Sigmoid colon (tissue), 7 donors: Measurements from ENCODE around the gene TMEM156. TPM values are rescaled to one million over a fixed set of nuclear protein-coding genes. Genes with fewer than 3 reads are reported as not detected.

Experiments used
- DNase-seq: peaks from one replicate; pipeline ENCODE4 v3.0.0-alpha.2; 2019
- H3K27ac ChIP-seq, 4 donors: fragments of 200-600 bp; sonication (generic); one replicate each; pipeline ENCODE4 v1.5.1; 2016 to 2019; ENCODE audit warnings: mild to moderate bottlenecking in 1 of 4
- H3K27me3 ChIP-seq, 3 donors: fragments of 200-600 bp; sonication (generic); one replicate each; pipeline ENCODE4 v1.5.1; 2019; ENCODE audit warnings: mild to moderate bottlenecking in 1 of 3
- H3K36me3 ChIP-seq, 4 donors: fragments of 200-600 bp; sonication (generic); one replicate each; pipeline ENCODE4 v1.5.1; 2016 to 2019
- H3K4me1 ChIP-seq, 4 donors: fragments of 200-600 bp; sonication (generic); one replicate each; pipeline ENCODE4 v1.5.1; 2017 to 2019
- H3K4me3 ChIP-seq, 4 donors: fragments of 200-600 bp; sonication (generic); one replicate each; pipeline ENCODE4 v1.5.1; 2017 to 2019; ENCODE audit warnings: mild to moderate bottlenecking in 2 of 4, moderate library complexity in 1 of 4
- H3K9me3 ChIP-seq, 4 donors: fragments of 200-600 bp in 3 of 4; sonication (generic) in 3 of 4; one replicate each; pipeline versions ENCODE4 v1.5.1 to v1.6.1; 2013 to 2019
- CTCF ChIP-seq, 4 experiments: fragments of 450-650 bp in 3 of 4; fragments of 200-600 bp in 1 of 4; IDR thresholded peaks; one replicate each; pipeline ENCODE4 v1.5.1; 2016 to 2019; ENCODE audit warnings: antibody characterized with exemption in 4 of 4, mild to moderate bottlenecking in 3 of 4, moderate library complexity in 2 of 4
- EP300 ChIP-seq, 4 donors: sonication (generic); formaldehyde crosslinking; IDR thresholded peaks; one replicate each; pipeline ENCODE4 v1.6.1; 2017; ENCODE audit warnings: antibody characterized with exemption in 4 of 4
- POLR2A ChIP-seq, 2 donors: fragments of 450-650 bp; IDR thresholded peaks; one replicate each; pipeline ENCODE4 v1.6.1; 2016; ENCODE audit warnings: antibody characterized with exemption in 2 of 2, mild to moderate bottlenecking in 2 of 2, moderate library complexity in 2 of 2
- POLR2AphosphoS5 ChIP-seq, 4 donors: sonication (generic); formaldehyde crosslinking; IDR thresholded peaks; one replicate each; pipeline ENCODE4 v1.6.1; 2017; ENCODE audit warnings: antibody characterized with exemption in 4 of 4
- WGBS, 2 donors: extraction: QIAGEN DNeasy Blood & Tissue Kit; methylation state at CpG; one replicate each; pipeline ENCODE4 v1.1.7; 2013; 5-methylcytosine and 5-hydroxymethylcytosine counted together
- intact Hi-C: fragments of 100-400 bp; cut with DNase I; formaldehyde crosslinking; loops from one replicate; pipeline ENCODE4 v1.15.1; 2023
- polyA plus RNA-seq, 3 donors: library from polyadenylated mRNA; stranded (reverse); fragments of 200-250 nt; gene quantifications; one replicate each; pipeline ENCODE4 v1.2.3, GENCODE V29; 2013
- total RNA-seq, 4 donors: library from RNA; depleted of rRNA; stranded (reverse); fragments of >200 nt; gene quantifications; one replicate each; pipeline ENCODE4 v1.1.0, GENCODE V29; 2016
- donor health status: healthy with polysubstance abuse.
- donor health status: Bipolar disorder and iron deficiency.
- donor health status: healthy.

The TMEM156 gene
- total and polyA plus RNA-seq, 7 donors, result 0.66 to 9.1 (median 6.5) TPM; not detected in 4

DNA sequence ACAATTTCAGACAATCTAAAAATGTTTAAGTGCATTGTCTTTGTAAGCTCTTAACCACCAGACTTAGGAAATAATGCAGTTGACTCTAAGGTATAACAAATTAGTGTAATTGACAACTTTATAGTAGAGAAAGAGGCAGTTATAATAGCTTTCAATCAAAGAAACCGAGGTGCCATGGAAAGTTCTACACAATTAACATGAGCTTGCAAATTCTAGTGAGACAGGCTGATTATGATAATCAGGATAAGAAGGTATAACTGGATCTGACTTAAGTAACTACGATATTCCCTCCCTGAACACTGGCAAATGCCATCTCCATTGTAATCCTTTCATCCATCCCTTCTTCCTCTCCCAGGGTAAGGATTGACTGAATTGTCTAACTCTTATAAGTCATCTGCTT lies 18.4 kb upstream of the TMEM156 start:
- Histone ChIP-seq H3K4me3 (no peak overlapping the region), H3K9me3 (no peaks in the 10 kb centered on the region), H3K36me3 (no peaks in the 10 kb centered on the region), H3K4me1 (peaks cover 0 to 90% (median 55%) of the 10 kb centered on the region in 4 donors), H3K27ac (peak overlapping the region in 1 of 4 donors; percentile 1), H3K27me3 (no peaks in the 10 kb centered on the region)
- no peak for DNase-seq
- intact Hi-C loops, result no loop called here
- TF ChIP-seq POLR2AphosphoS5 (IDR thresholded peaks at IDR 0.05), result no peak
- no peak for TF ChIP-seq POLR2A (IDR thresholded peaks at IDR 0.05)
- no peak for TF ChIP-seq CTCF (IDR thresholded peaks at IDR 0.05)
- no peak for TF ChIP-seq EP300 (IDR thresholded peaks at IDR 0.05)
- 86 to 94% methylated on average over 2 of the region's 2 CpGs for WGBS, 2 donors

DNA sequence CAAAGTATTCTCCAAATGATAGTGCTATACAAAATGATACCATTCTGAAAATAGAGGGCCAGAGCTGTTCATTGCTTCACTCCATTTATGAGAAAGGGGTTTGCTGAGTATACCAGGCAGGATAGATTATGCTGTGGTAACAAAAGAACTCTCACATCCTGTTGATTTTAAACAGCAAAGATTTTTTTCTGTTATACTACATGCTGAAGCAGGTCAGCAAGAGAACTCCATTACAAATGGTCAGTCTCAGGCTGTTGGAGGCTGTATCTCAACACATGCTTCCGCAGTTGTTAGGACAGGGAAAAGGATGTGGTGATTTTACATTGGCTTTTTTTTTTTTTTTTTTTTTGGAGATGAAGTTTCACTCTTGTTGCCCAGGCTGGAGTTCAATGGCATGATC lies 16.1 kb upstream of the TMEM156 start:
- TF ChIP-seq POLR2AphosphoS5 (IDR thresholded peaks at IDR 0.05), result no peak
- no peak for DNase-seq
- Histone ChIP-seq H3K27me3 (no peaks in the 10 kb centered on the region), H3K4me3 (no peak overlapping the region), H3K36me3 (no peaks in the 10 kb centered on the region), H3K27ac (peak overlapping the region in 2 of 4 donors; percentile 96 to 100), H3K4me1 (peaks cover 0 to 80% (median 48%) of the 10 kb centered on the region in 4 donors), H3K9me3 (no peaks in the 10 kb centered on the region)
- intact Hi-C loops, result loop anchor here (5.0 to 10.0 kb wide), 3 partner anchors 141 to 1364 kb away; partner anchors contain the start of genes PDS5A and RELL1
- 61 to 93% methylated on average over 1 of the region's 1 CpG for whole genome bisulfite sequencing, 2 donors

DNA sequence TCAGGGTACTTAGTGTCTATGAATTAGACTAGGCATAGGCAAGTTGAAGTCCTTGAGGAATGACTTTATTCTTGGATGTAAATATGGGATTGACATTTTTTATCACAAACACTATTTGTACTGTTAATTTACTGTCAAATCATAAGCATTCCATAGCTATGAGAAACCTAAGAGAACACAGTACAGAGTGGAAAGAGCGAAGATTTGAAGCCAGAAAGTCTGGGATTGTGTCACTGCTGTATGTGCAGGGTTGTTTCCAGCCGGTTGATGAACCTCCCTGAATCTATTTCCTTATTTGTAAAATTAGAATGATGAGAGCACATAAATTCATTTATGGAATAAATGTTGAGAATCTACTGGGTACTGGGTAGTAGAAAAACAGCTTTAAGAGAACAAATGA lies 15.5 kb upstream of the TMEM156 start:
- 75 to 84% methylated on average over 2 of the region's 2 CpGs for WGBS, 2 donors

DNA sequence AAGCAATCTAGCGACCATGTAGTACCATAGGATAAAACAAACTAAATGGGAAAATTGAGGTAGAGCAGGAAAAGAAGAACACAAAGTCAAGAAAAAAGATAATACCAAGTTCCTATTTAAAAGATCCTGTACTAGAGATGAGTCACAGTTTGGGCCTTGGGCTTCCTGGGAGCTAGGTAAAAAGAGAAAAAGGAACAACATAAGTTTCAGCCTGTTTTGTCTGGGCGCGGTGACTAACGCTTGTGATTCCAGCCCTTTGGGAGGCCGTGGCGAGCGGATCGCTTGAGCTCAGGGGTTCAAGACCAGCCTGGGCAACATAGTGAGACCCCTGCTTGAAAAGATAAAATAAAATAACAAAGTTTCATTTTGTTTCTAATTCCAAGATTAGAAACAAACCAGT lies 14.0 kb upstream of the TMEM156 start:
- Histone ChIP-seq H3K27me3 (no peaks in the 10 kb centered on the region), H3K4me3 (peak overlapping the region in 3 of 4 donors; percentile 90 to 98 (median 96)), H3K9me3 (no peaks in the 10 kb centered on the region), H3K36me3 (no peaks in the 10 kb centered on the region), H3K4me1 (peaks cover 0 to 75% (median 51%) of the 10 kb centered on the region in 4 donors), H3K27ac (peak overlapping the region; percentile 92 to 100 (median 97))
- WGBS, 2 donors, result 82 to 84% methylated on average over 8 of the region's 8 CpGs
- no peak for TF ChIP-seq POLR2AphosphoS5 (IDR thresholded peaks at IDR 0.05)
- no peak for TF ChIP-seq EP300 (IDR thresholded peaks at IDR 0.05)
- DNase-seq, result no peak
- intact Hi-C loops, result loop anchor here (5.0 to 10.0 kb wide), 3 partner anchors 139 to 1361 kb away; partner anchors contain the start of genes PDS5A and RELL1

More for the DNA sequence above, 15.5 kb upstream of the TMEM156 start:
- Histone ChIP-seq H3K4me1 (peaks cover 0 to 80% (median 52%) of the 10 kb centered on the region in 4 donors), H3K4me3 (no peak overlapping the region), H3K27me3 (no peaks in the 10 kb centered on the region), H3K36me3 (no peaks in the 10 kb centered on the region), H3K9me3 (no peaks in the 10 kb centered on the region), H3K27ac (peak overlapping the region in 3 of 4 donors; percentile 33 to 100 (median 96))
- TF ChIP-seq POLR2AphosphoS5 (IDR thresholded peaks at IDR 0.05) (no peak), CTCF (IDR thresholded peaks at IDR 0.05) (no peak), POLR2A (IDR thresholded peaks at IDR 0.05) (no peak), EP300 (IDR thresholded peaks at IDR 0.05) (no peak)
- intact Hi-C loops, result loop anchor here (5.0 to 10.0 kb wide), 3 partner anchors 140 to 1363 kb away; partner anchors contain the start of genes PDS5A and RELL1
- no peak for DNase-seq

DNA sequence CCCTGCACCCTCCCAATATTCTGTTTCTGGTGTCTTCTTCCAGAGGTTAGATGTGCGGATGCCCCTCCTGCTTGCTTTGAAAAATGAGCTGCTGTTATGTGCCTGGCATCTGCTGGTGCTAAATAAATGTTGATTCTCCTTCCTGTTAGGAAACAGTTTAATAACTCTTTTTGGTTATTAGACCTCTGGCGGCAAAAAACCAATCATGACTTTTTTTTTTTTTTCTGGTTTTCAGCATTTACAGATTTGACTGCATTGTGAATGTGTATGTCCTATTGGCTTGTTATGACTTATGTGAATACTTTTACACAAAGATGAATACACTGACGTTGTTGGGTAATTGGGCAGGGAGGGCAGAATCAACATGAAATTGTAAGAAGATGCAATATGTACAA lies 13.6 kb upstream of the TMEM156 start:
- WGBS, 2 donors, result 34 to 70% methylated on average over 3 of the region's 3 CpGs
- no peaks in the 10 kb centered on the region for H3K9me3 ChIP-seq
- no peak for DNase-seq
- H3K27ac ChIP-seq, result peak overlapping the region; percentile 92 to 100 (median 97)
- intact Hi-C loops, result loop anchor here (2.0 to 10.0 kb wide), 5 partner anchors 97 to 1361 kb away; partner anchors contain the start of genes PDS5A and RELL1
- peaks cover 0 to 70% (median 49%) of the 10 kb centered on the region in 4 donors for H3K4me1 ChIP-seq
- H3K4me3 ChIP-seq, result peak overlapping the region; percentile 49 to 98 (median 93)
- H3K36me3 ChIP-seq, result no peaks in the 10 kb centered on the region
- TF ChIP-seq CTCF (IDR thresholded peaks at IDR 0.05) (no peak), POLR2A (IDR thresholded peaks at IDR 0.05) (no peak), EP300 (IDR thresholded peaks at IDR 0.05) (no peak), POLR2AphosphoS5 (IDR thresholded peaks at IDR 0.05) (no peak)
- H3K27me3 ChIP-seq, result no peaks in the 10 kb centered on the region
